H1 (cell line): ENCODE measurements around the gene KIT. TPM values are rescaled to one million over a fixed set of nuclear protein-coding genes. Genes with fewer than 3 reads are reported as not detected.

Experiments used
- CHD2 ChIP-seq: IDR thresholded peaks from 2 replicates; pipeline ENCODE4 v1.6.1; 2012; ENCODE audit warnings: low read length, improper control_type of control experiment
- GTF2F1 ChIP-seq: IDR thresholded peaks from 2 replicates; pipeline ENCODE4 v1.6.1; 2012; ENCODE audit warnings: low read depth, low read length, improper control_type of control experiment, borderline replicate concordance
- HDAC6 ChIP-seq: IDR thresholded peaks from one replicate; pipeline ENCODE4 v1.7.1; 2012; ENCODE audit warnings: low read depth, mild to moderate bottlenecking, inconsistent platforms, low read length, moderate library complexity
- TAF1 ChIP-seq: IDR thresholded peaks from 2 replicates; pipeline ENCODE4 v1.6.1; 2011; ENCODE audit warnings: mild to moderate bottlenecking, low read depth, low read length
- TAF7 ChIP-seq: optimal IDR thresholded peaks from 2 replicates; pipeline ENCODE3; 2011; ENCODE audit warnings: low read depth, mild to moderate bottlenecking, inconsistent platforms, low read length, moderate library complexity, borderline replicate concordance
- polyA plus RNA-seq, 7 experiments: library from polyadenylated mRNA; depleted of rRNA in 3 of 7; stranded (reverse) in 5 of 7; unstranded in 2 of 7; fragments of >200 nt in 5 of 7; fragments of 200-250 nt in 2 of 7; gene quantifications; 1 replicate in 5 of 7; 2 replicates in 1 of 7; 4 replicates in 1 of 7; pipeline versions ENCODE4 v1.2.1 to v1.2.3, GENCODE V29; 2011 to 2013; ENCODE audit warnings: missing spikeins in 2 of 7, mixed read lengths in 2 of 7
- total RNA-seq: library from RNA; stranded (reverse); fragmentation: NEBNext Ultra II Directional; extraction: Animal tissue kit (Norgen Biotek cat#: 25700); gene quantifications from 2 replicates; pipeline ENCODE4 v1.2.1, GENCODE V29; 2021
- TF ChIP-seq, protein P1 (sequence below): fragments of 300-600 bp; sonication (generic); IDR thresholded peaks from 2 replicates; pipeline ENCODE4 v1.7.1; 2012; ENCODE audit warnings: low read length, moderate library complexity, mild to moderate bottlenecking, inconsistent platforms; ENCODE audit not compliant: insufficient replicate concordance

KIT gene
- total and polyA plus RNA-seq, 2 of the 8 experiments (the other 6 are each of a cell fraction or from before 2014, with no cell fraction given): 14.4 to 24.8 TPM

DNA sequence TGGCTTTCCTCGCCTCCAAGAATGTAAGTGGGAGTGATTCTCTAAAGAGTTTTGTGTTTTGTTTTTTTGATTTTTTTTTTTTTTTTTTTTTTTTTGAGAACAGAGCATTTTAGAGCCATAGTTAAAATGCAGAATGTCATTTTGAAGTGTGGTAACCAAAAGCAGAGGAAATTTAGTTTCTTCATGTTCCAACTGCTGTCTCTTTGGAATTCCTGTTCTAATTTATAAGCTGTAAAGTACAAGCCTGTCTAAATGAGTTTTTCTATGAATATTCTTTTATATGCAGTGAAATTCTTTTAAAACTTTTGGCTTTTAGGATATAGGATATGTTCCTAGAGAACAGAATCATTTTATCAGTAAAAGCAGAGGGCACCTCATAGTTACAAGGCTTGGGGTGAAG lies 74.2 kb downstream of the KIT start (continued):
- TF ChIP-seq, protein P1, sequence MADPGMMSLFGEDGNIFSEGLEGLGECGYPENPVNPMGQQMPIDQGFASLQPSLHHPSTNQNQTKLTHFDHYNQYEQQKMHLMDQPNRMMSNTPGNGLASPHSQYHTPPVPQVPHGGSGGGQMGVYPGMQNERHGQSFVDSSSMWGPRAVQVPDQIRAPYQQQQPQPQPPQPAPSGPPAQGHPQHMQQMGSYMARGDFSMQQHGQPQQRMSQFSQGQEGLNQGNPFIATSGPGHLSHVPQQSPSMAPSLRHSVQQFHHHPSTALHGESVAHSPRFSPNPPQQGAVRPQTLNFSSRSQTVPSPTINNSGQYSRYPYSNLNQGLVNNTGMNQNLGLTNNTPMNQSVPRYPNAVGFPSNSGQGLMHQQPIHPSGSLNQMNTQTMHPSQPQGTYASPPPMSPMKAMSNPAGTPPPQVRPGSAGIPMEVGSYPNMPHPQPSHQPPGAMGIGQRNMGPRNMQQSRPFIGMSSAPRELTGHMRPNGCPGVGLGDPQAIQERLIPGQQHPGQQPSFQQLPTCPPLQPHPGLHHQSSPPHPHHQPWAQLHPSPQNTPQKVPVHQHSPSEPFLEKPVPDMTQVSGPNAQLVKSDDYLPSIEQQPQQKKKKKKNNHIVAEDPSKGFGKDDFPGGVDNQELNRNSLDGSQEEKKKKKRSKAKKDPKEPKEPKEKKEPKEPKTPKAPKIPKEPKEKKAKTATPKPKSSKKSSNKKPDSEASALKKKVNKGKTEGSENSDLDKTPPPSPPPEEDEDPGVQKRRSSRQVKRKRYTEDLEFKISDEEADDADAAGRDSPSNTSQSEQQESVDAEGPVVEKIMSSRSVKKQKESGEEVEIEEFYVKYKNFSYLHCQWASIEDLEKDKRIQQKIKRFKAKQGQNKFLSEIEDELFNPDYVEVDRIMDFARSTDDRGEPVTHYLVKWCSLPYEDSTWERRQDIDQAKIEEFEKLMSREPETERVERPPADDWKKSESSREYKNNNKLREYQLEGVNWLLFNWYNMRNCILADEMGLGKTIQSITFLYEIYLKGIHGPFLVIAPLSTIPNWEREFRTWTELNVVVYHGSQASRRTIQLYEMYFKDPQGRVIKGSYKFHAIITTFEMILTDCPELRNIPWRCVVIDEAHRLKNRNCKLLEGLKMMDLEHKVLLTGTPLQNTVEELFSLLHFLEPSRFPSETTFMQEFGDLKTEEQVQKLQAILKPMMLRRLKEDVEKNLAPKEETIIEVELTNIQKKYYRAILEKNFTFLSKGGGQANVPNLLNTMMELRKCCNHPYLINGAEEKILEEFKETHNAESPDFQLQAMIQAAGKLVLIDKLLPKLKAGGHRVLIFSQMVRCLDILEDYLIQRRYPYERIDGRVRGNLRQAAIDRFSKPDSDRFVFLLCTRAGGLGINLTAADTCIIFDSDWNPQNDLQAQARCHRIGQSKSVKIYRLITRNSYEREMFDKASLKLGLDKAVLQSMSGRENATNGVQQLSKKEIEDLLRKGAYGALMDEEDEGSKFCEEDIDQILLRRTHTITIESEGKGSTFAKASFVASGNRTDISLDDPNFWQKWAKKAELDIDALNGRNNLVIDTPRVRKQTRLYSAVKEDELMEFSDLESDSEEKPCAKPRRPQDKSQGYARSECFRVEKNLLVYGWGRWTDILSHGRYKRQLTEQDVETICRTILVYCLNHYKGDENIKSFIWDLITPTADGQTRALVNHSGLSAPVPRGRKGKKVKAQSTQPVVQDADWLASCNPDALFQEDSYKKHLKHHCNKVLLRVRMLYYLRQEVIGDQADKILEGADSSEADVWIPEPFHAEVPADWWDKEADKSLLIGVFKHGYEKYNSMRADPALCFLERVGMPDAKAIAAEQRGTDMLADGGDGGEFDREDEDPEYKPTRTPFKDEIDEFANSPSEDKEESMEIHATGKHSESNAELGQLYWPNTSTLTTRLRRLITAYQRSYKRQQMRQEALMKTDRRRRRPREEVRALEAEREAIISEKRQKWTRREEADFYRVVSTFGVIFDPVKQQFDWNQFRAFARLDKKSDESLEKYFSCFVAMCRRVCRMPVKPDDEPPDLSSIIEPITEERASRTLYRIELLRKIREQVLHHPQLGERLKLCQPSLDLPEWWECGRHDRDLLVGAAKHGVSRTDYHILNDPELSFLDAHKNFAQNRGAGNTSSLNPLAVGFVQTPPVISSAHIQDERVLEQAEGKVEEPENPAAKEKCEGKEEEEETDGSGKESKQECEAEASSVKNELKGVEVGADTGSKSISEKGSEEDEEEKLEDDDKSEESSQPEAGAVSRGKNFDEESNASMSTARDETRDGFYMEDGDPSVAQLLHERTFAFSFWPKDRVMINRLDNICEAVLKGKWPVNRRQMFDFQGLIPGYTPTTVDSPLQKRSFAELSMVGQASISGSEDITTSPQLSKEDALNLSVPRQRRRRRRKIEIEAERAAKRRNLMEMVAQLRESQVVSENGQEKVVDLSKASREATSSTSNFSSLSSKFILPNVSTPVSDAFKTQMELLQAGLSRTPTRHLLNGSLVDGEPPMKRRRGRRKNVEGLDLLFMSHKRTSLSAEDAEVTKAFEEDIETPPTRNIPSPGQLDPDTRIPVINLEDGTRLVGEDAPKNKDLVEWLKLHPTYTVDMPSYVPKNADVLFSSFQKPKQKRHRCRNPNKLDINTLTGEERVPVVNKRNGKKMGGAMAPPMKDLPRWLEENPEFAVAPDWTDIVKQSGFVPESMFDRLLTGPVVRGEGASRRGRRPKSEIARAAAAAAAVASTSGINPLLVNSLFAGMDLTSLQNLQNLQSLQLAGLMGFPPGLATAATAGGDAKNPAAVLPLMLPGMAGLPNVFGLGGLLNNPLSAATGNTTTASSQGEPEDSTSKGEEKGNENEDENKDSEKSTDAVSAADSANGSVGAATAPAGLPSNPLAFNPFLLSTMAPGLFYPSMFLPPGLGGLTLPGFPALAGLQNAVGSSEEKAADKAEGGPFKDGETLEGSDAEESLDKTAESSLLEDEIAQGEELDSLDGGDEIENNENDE: no peak
- no peak for TF ChIP-seq GTF2F1
- TF ChIP-seq TAF7: no peak
- no peak for TF ChIP-seq CHD2
- no peak for TF ChIP-seq HDAC6
- no peak for TF ChIP-seq TAF1
